Ramos (cell line): ENCODE measurements around the gene RC3H1.
"Not testable (repeated sequence)": the region's sequence is repeated elsewhere in the genome, so short reads cannot be mapped to it uniquely, and the experiment has no call there.

Experiments
- in situ Hi-C: fragments of 300-500 bp; cut with MboI; formaldehyde crosslinking; loops from one replicate; pipeline ENCODE4 v1.14.3; 2022; ENCODE audit warnings: low sequenced_read_pairs; ENCODE audit not compliant: unreplicated experiment

The RC3H1 gene

DNA sequence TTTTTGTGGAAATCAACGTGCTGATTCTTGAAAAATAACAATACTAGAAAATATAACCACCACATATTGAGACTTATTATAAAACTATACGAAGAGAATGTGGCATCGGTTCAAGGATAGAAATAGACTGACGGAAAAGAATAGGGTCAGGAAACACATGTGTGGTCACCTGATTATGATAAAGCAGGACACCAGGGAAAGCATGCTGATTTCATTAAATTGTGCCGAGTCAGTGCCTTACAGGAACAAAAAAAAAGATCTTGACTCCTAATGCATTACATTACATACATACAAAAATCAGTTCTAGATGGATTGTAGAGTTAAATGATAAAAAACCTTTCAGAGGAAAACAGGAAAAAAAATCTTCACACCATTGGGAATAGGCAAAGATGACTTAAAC, 61.5 kb downstream of the RC3H1 start:
- in situ Hi-C loops = no loop called here

DNA sequence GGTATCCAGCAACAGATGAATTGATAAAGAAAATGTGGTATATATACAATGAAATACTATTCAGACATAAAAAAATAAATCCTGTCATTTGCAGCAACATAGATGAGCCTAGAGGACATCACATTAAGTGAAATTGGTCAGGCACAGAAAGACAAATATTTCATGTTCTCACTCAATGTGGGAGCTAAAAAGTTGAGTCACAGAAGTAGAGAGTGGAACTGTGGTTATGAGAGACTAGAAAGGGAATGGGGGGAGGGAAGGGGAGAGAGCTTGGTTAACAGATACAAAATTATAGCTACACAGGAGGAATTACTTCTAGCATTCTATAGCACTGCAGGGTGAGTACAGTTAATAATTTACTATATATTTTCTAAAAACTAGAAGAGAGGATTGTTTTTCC, 68.0 kb downstream of the RC3H1 start:
- in situ Hi-C loops = no loop called here

GRCh38 chr1:173948594-173948993, 73.6 kb downstream of the RC3H1 start:
- in situ Hi-C loops = no loop called here

GRCh38 chr1:173946380-173946921, 75.7 kb downstream of the RC3H1 start:
- in situ Hi-C loops = no loop called here

GRCh38 chr1:173937062-173937461, 85.1 kb downstream of the RC3H1 start:
- in situ Hi-C loops = no loop called here

DNA sequence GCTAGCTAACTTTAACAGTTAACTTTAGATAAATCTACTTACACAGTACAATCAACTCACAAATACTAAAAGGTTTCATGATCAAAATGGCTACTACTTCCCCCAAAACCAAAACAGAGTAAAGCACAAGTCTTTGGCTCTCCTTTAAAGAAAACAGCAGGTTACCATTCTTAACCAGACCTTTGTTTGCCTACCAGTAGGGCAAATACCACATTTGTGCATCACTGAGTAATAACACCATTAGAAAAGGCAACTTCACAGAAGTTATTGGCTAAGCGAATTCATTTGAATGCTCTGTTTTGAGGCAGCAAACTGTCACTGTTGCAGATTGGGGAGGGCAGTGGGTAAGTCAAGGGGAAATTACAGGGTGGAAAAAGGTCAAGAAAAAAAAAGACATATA, 87.7 kb downstream of the RC3H1 start:
- in situ Hi-C loops = no loop called here

- in situ Hi-C loops = not testable (repeated sequence)
These were observed 91.6 kb downstream of the RC3H1 start for GRCh38 chr1:173930541-173930940.

DNA sequence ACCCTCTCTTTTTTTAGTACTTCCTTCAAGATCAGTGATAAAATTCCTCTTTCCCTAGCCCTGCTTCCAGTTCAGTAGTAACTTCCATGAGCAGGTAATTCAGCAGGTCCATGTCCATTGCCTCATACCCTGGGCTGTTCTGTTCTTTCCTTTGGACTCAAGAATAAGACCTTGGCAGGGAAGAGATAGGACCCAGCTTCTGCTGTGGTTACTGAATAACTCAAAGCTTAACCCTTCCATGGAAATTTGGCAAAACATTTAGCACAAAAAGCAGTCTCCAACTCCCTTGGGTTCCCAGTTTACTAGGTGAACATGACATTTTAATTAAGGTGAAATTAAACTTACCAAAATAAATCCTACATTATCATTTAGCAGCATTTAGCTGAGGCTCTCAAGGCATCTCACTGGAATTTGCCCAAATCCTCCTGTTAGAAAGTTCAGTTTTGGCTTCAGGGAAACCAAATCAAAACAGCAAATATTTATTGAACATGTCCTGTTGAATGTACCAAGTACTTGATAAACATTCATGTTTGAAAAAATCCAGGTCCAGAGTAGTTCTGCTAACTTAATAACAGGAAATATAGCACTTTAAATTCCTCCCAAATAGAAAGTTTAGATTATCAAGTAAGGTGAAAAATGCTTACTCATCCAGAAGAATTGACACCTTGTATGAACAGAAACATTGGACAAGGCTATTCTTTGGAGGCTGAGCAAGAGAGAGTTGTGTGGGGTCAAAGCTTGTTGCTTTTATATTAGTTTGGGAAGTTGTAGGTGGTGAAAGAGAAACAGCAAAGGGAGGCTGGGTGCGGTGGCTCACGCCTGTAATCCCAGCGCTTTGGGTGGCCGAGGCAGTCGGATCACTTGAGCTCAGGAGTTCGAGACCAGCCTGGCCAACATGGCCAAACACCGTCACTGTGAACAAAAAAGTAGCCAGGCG, 96.6 kb downstream of the RC3H1 start:
- in situ Hi-C loops = no loop called here

GRCh38 chr1:173920861-173921260, 101.3 kb downstream of the RC3H1 start:
- in situ Hi-C loops = no loop called here

DNA sequence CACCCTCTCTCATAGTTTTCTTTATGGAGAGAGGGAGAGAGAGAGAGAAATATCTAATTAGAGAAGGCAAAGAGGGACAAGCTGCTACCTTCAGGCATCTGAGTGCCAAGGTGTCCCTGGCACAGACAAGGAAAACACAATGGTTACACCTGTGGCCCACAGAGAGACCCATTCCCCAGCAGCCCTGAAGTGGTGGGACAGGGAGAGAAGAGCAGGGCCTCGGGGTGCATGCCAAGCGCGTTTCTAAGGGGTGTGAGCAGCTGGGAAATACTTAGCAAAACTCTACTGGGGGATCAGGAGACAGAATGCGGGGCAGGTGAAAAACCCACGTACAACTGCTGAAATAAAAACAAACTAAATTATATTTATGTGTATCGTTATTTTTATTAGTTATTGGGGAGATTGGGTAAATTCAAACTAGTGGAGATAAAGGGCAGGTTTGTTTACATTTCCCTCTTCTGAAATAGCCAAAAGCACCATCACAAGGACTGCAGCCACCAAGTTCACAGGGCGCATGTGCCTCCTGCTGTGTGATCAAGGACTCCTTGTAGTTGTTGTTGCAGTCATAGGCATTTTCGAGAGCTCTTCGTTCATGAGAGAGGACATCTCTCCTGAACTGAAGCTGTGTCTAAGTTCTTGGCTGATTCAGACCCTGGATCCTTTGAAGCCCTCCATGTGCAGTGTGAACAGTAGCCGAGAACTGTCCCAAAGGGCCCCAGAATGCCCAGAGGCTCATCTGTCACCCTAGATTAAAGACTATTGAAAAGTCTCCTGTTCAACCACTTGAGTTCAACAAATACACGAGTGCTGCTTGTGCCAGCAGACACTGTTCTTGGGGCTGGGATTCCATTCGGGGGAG, 104.3 kb downstream of the RC3H1 start:
- in situ Hi-C loops = no loop called here

DNA sequence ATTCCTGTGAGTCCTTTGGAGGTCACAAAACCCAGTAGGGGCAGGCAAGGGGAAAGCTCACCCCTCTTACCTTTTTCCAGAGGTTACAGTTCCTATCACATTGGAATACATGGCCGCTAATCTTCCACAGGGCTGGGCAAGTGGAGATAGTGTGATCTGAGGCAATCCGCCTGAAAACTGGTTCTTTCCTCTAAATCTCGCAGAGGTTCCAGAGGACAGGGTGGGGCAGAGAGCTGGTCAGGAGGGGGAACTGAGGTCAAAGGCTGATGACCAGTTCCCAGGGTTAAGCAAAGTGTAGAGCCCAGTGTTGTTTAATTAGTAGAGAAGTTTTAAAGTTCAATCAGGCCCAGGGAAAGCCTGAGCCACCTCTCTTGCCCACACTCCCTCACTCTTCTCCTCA, 105.0 kb downstream of the RC3H1 start, which contains the start of gene SERPINC1:
SERPINC1 (minus strand) TSS at position 179 of the 400 bp plus-strand sequence; CDS start at position 111, 68 bp downstream.
- in situ Hi-C loops = no loop called here

GRCh38 chr1:173916667-173917066, 105.5 kb downstream of the RC3H1 start:
- in situ Hi-C loops = no loop called here

- in situ Hi-C loops = no loop called here
These were observed 106.6 kb downstream of the RC3H1 start for GRCh38 chr1:173915596-173915995.

DNA sequence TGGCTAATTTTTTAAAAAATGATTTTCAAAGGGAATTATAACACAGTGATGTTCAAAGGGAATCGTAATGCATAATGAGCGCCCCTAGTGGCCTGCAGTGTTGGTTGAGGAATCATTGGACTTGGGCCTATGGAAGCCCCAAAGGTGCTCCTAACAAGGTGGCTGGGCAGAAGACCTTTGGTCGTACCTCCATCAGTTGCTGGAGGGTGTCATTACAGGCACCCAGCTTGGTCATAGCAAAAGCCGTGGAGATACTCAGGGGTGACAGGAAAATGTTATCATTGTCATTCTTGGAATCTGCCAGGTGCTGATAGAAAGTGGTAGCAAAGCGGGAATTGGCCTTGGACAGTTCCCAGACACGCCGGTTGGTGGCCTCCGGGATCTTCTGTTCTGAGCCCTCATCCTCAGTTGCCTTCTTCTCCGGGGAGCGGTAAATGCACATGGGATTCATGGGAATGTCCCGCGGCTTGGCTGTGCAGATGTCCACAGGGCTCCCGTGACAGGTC, 107.7 kb downstream of the RC3H1 start:
- in situ Hi-C loops = no loop called here

DNA sequence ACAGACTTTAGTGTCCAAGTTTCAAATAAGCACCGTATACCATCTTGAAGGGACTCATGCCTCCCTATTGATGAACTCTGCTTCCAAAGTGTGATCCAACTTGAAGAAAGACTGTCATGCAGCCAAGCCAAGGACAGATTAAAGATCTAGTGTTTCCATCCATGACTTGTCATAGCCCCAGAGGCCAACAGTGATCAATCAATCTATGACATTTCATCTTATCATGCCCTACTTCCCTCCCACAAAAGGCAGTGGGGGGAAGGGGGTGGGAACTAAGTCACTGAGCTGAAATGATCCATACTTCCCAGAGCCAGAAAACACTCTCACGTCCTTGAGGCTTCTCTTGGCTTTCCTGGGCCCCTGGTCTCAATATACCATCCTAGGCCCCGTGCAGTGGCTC, 109.0 kb downstream of the RC3H1 start:
- in situ Hi-C loops = no loop called here

DNA sequence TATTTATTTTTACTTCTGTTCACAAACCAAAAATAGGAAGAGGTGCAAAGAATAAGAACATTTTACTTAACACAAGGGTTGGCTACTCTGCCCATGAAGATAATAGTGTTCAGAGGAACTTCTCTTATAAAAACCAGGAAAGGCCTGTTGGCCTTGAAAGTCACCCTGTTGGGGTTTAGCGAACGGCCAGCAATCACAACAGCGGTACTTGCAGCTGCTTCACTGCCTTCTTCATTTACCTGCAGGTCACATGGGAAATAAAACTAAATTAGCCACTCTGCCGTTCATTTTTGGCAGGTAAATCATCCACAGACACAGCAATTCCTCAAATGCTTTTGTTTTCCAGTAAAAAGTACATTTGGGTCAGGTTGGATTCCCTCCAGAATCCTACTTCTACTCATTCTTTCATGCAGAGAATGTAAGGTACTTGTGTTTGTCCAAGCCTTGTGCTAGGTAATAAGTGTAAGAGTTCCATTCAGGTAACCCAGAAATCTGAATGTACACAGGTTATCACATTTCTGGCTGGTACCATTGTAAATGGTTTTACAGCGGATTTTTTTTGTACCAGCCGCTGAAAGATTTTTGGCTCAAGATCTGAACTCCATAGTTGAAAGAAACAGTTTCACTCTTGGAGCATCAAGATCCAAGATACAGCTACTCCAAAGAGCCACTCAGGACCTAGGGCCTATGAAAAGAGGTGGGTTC, 118.2 kb downstream of the RC3H1 start:
- in situ Hi-C loops = no loop called here

- in situ Hi-C loops = no loop called here
These were observed 121.2 kb downstream of the RC3H1 start for GRCh38 chr1:173900992-173901391.

DNA sequence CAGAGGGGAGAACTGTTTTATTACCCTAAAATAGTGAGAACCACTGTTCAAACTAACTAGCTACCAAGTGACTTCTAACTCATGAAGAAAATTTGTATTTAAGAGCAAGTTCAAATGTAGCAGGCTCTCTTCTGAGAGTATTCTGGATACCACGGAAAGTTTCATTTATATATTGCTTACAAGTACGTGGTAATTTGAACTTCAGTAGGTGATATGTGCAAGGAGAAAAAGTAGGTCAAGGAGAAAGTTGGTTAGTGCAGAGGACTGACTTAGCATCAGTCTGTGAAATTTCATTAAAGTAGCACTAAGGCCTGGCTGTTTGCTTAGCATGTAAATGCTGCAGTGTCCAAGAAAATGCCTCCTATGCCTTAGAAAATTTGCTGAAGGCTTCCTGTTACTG, 121.7 kb downstream of the RC3H1 start:
- in situ Hi-C loops = no loop called here

DNA sequence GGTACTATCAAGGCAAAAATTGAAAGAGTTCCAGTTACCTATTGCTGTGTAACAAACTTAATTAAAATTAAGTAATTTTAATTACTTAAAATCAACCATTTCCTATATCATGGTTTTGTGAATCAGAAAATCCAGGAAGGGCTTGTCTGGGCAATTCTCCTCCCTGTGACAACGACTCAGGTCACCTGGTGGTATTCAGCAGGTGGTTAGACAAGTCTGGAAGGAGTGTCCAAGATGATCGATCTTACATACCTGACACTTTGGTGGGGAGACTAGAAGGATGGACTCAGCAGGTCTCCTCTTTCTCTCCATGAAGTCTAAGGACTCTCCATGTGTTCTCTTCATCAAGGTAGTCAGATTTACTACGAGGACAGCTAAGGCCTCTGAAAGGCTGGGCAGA, 128.0 kb downstream of the RC3H1 start:
- in situ Hi-C loops = no loop called here

DNA sequence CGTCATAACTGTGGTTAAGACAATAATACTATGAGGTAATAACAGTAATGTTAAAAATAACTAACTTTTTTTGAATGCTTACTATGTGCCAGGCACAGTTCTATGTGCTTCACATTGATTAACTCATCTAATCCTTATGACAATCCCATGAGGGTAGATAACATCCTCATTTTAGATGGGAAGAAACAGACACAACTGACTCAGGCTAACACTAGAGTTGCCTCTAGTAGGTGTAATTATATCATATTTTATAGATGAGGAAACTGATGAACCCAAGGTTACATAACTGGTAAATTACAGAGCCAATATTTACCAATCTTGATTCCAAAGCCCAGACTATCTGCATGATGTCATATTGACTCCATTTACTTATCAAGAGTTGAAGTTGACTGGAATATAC, 128.5 kb downstream of the RC3H1 start:
- in situ Hi-C loops = no loop called here
